Osteoblast (primary cell): ENCODE measurements around the gene ZBTB39. TPM values are rescaled to one million over a fixed set of nuclear protein-coding genes. Genes with fewer than 3 reads are reported as not detected.

Source experiments
- DNase-seq: peaks from one replicate; pipeline ENCODE4 v3.0.0; 2011; ENCODE audit warnings: low spot score, mixed read lengths; ENCODE audit not compliant: insufficient read length; ENCODE audit errors: missing footprints
- H2AFZ ChIP-seq: 2 replicates; pipeline ENCODE4 v1.6.0; 2011; ENCODE audit warnings: mild to moderate bottlenecking, low read length
- H3K27ac ChIP-seq: 2 replicates; pipeline ENCODE4 v1.5.1; 2011; ENCODE audit warnings: mild to moderate bottlenecking, low read depth, low read length, moderate library complexity
- H3K27me3 ChIP-seq: 2 replicates; pipeline ENCODE4 v1.6.0; 2012; ENCODE audit warnings: mild to moderate bottlenecking, control low read depth, inconsistent platforms, low read length, moderate library complexity; ENCODE audit not compliant: insufficient read depth
- H3K36me3 ChIP-seq: 2 replicates; pipeline ENCODE4 v1.5.1; 2011; ENCODE audit warnings: mild to moderate bottlenecking, low read length, control low read depth, moderate library complexity; ENCODE audit not compliant: insufficient read depth
- H3K4me1 ChIP-seq: 2 replicates; pipeline ENCODE4 v1.5.1; 2011; ENCODE audit warnings: mild to moderate bottlenecking, low read length, control low read depth, moderate library complexity; ENCODE audit not compliant: insufficient read depth
- H3K4me2 ChIP-seq: 2 replicates; pipeline ENCODE4 v1.6.0; 2011; ENCODE audit warnings: mild to moderate bottlenecking, low read length; ENCODE audit not compliant: insufficient read depth
- H3K4me3 ChIP-seq: fragments of 200-600 bp; sonication (generic); 3 replicates; pipeline ENCODE4 v1.5.1; 2012; ENCODE audit warnings: mild to moderate bottlenecking, low read length, inconsistent platforms; ENCODE audit not compliant: insufficient read depth
- H3K79me2 ChIP-seq: 2 replicates; pipeline ENCODE4 v1.6.0; 2012; ENCODE audit warnings: mild to moderate bottlenecking, low read length, control low read depth, inconsistent platforms; ENCODE audit not compliant: insufficient read depth
- H3K9me3 ChIP-seq: 2 replicates; pipeline ENCODE4 v1.5.1; 2011; ENCODE audit warnings: low read depth, low read length, control low read depth
- H4K20me1 ChIP-seq: 2 replicates; pipeline ENCODE4 v1.6.0; 2012; ENCODE audit warnings: mild to moderate bottlenecking, low read length, control low read depth; ENCODE audit not compliant: insufficient read depth
- CTCF ChIP-seq: IDR thresholded peaks from 2 replicates; pipeline ENCODE4 v1.5.1; 2011; ENCODE audit warnings: mild to moderate bottlenecking, low read depth, low read length, moderate library complexity; ENCODE audit errors: extremely low read depth
- total RNA-seq: library from RNA; depleted of rRNA; stranded (reverse); fragments of >200 nt; gene quantifications from 2 replicates; pipeline ENCODE4 v1.2.3, GENCODE V29; 2012

Gene ZBTB39
- total RNA-seq, 1 donor = 4.7 TPM

- Histone ChIP-seq H2AFZ (no peak overlapping the region), H3K9me3 (no peaks in the 10 kb centered on the region), H3K4me1 (peaks cover 10% of the 10 kb centered on the region), H4K20me1 (no peaks in the 10 kb centered on the region), H3K27ac (no peak overlapping the region), H3K4me2 (no peak overlapping the region), H3K4me3 (no peak overlapping the region), H3K36me3 (no peaks in the 10 kb centered on the region), H3K79me2 (no peaks in the 10 kb centered on the region), H3K27me3 (peaks cover 18% of the 10 kb centered on the region)
- TF ChIP-seq CTCF = no peak
- DNase-seq = no peak
Measured at GRCh38 chr12:57046947-57047890, 40.9 kb upstream of the ZBTB39 start.

GRCh38 chr12:57046086-57046791 lies 39.9 kb upstream of the ZBTB39 start:
- Histone ChIP-seq H3K4me1 (peaks cover 10% of the 10 kb centered on the region), H4K20me1 (no peaks in the 10 kb centered on the region), H3K36me3 (no peaks in the 10 kb centered on the region), H3K4me3 (no peak overlapping the region), H3K27me3 (peaks cover 23% of the 10 kb centered on the region), H3K27ac (no peak overlapping the region), H3K4me2 (no peak overlapping the region), H2AFZ (no peak overlapping the region), H3K9me3 (no peaks in the 10 kb centered on the region), H3K79me2 (no peaks in the 10 kb centered on the region)
- no peak for DNase-seq
- no peak for TF ChIP-seq CTCF

- no peak for DNase-seq
- H2AFZ ChIP-seq = no peak overlapping the region
- no peaks in the 10 kb centered on the region for H3K36me3 ChIP-seq
- peaks cover 34% of the 10 kb centered on the region for H3K27me3 ChIP-seq
- no peak for TF ChIP-seq CTCF
- no peak overlapping the region for H3K4me3 ChIP-seq
- no peaks in the 10 kb centered on the region for H3K9me3 ChIP-seq
- peaks cover 10% of the 10 kb centered on the region for H3K4me1 ChIP-seq
- H3K79me2 ChIP-seq = no peaks in the 10 kb centered on the region
- no peak overlapping the region for H3K4me2 ChIP-seq
- H3K27ac ChIP-seq = no peak overlapping the region
- no peaks in the 10 kb centered on the region for H4K20me1 ChIP-seq
Measured at GRCh38 chr12:57044889-57045288, 38.5 kb upstream of the ZBTB39 start.

GRCh38 chr12:57044468-57044867 lies 38.1 kb upstream of the ZBTB39 start:
- Histone ChIP-seq H3K36me3 (no peaks in the 10 kb centered on the region), H3K27ac (no peak overlapping the region), H3K4me2 (no peak overlapping the region), H3K27me3 (peaks cover 38% of the 10 kb centered on the region), H3K79me2 (no peaks in the 10 kb centered on the region), H3K4me1 (peaks cover 10% of the 10 kb centered on the region), H3K4me3 (no peak overlapping the region), H2AFZ (no peak overlapping the region), H3K9me3 (no peaks in the 10 kb centered on the region), H4K20me1 (no peaks in the 10 kb centered on the region)
- TF ChIP-seq CTCF = no peak
- DNase-seq = no peak
